Erythroblast (primary cell): Measurements from ENCODE around the gene NCKAP5.

Source experiments
- GATA1 ChIP-seq: IDR thresholded peaks from 2 replicates; pipeline ENCODE4 v1.6.1; 2011; ENCODE audit warnings: low read depth, mild to moderate bottlenecking, control low read depth, low read length, moderate library complexity
- POLR2A ChIP-seq: IDR thresholded peaks from 2 replicates; pipeline ENCODE4 v1.6.1; 2011; ENCODE audit warnings: mild to moderate bottlenecking, low read length

DNA sequence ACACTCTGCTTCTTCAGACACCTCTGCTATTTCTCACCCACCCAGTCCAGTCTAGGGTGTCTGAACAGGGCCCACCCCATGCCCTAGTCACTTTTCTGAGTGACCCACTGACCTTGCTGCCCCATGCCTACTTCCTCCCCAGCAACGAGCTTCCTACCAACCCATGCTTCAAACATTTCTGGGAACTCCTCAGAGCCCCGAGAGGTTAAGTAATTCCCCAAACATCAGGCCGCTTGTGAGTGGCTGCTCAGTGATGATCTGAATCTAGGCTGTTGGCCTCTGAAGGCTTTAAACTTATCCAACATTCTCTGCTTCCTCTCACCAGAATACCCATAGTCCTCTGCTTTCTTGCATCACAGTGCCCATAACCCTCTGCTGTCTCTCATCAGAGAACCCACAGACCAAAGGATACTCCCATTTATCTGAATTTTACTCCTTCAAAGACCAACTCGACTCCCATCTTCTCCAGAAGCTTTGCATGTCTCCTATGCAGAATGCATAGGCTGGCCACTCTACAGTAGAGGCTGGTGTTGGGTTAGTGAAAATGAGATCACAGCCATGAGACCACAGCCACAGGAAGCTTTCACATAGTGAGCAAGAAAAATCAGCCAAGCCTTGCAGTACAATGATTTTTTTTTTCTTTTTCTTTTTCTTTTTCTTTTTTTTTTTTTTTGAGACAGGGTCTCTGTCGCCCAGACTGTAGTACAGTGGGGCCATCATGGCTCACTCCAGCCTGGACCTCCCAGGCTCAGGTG is 588.7 kb downstream of the NCKAP5 start:
- TF ChIP-seq POLR2A (no peak), GATA1 (no peak)
